Adipocyte (in vitro differentiated cells): Measurements from ENCODE around the gene MEOX1.
A peak's percentile ranks its signal among the peaks of the same experiment; 100 is the strongest.

Experiments used
- DNase-seq: peaks from one replicate; pipeline ENCODE4 v3.0.0-alpha.2; 2015; ENCODE audit warnings: low read depth
- H3K27me3 ChIP-seq: replicated peaks from 2 replicates; pipeline ENCODE4 v1.7.0; 2013; ENCODE audit warnings: mild to moderate bottlenecking, low read length, moderate library complexity; ENCODE audit not compliant: control insufficient read depth, insufficient read depth
- H3K36me3 ChIP-seq: 2 replicates; pipeline ENCODE4 v1.7.0; 2013; ENCODE audit warnings: low read length, mild to moderate bottlenecking, moderate library complexity; ENCODE audit not compliant: control insufficient read depth, insufficient read depth, severe bottlenecking
- H3K4me1 ChIP-seq: 2 replicates; pipeline ENCODE4 v1.7.0; 2013; ENCODE audit warnings: mild to moderate bottlenecking, low read length, moderate library complexity; ENCODE audit not compliant: control insufficient read depth, insufficient read depth
- H3K4me3 ChIP-seq: 2 replicates; pipeline ENCODE4 v1.7.0; 2013; ENCODE audit warnings: mild to moderate bottlenecking, low read length, moderate library complexity
- H3K9ac ChIP-seq: 2 replicates; pipeline ENCODE4 v1.7.0; 2013; ENCODE audit warnings: mild to moderate bottlenecking, low read length, moderate library complexity
- H3K9me3 ChIP-seq: 2 replicates; pipeline ENCODE4 v1.7.0; 2013; ENCODE audit warnings: mild to moderate bottlenecking, low read length, moderate library complexity; ENCODE audit not compliant: control insufficient read depth

MEOX1 gene

GRCh38 chr17:43628089-43628650 lies 33.6 kb downstream of the MEOX1 start:
- Histone ChIP-seq H3K4me1 (no peaks in the 10 kb centered on the region), H3K36me3 (no peaks in the 10 kb centered on the region), H3K9ac (no peak overlapping the region), H3K9me3 (no peaks in the 10 kb centered on the region), H3K4me3 (no peak overlapping the region), H3K27me3 (peaks cover 12% of the 10 kb centered on the region)
- DNase-seq: peak; percentile 25

GRCh38 chr17:43627653-43628052 lies 34.1 kb downstream of the MEOX1 start:
- Histone ChIP-seq H3K36me3 (no peaks in the 10 kb centered on the region), H3K4me1 (no peaks in the 10 kb centered on the region), H3K9ac (no peak overlapping the region), H3K9me3 (no peaks in the 10 kb centered on the region), H3K27me3 (peaks cover 12% of the 10 kb centered on the region), H3K4me3 (no peak overlapping the region)
- peak; percentile 11 for DNase-seq

GRCh38 chr17:43626023-43626422 lies 35.7 kb downstream of the MEOX1 start:
- Histone ChIP-seq H3K4me3 (no peak overlapping the region), H3K36me3 (no peaks in the 10 kb centered on the region), H3K9ac (no peak overlapping the region), H3K9me3 (no peaks in the 10 kb centered on the region), H3K27me3 (peaks cover 20% of the 10 kb centered on the region), H3K4me1 (no peaks in the 10 kb centered on the region)
- DNase-seq: no peak

GRCh38 chr17:43625606-43626005 lies 36.1 kb downstream of the MEOX1 start:
- Histone ChIP-seq H3K4me1 (no peaks in the 10 kb centered on the region), H3K4me3 (no peak overlapping the region), H3K9ac (no peak overlapping the region), H3K9me3 (no peaks in the 10 kb centered on the region), H3K36me3 (no peaks in the 10 kb centered on the region), H3K27me3 (peaks cover 20% of the 10 kb centered on the region)
- DNase-seq: no peak

- H3K4me3 ChIP-seq: no peak overlapping the region
- peaks cover 10% of the 10 kb centered on the region for H3K27me3 ChIP-seq
- no peak overlapping the region for H3K9ac ChIP-seq
- peaks cover under 1% of the 10 kb centered on the region for H3K4me1 ChIP-seq
- no peaks in the 10 kb centered on the region for H3K36me3 ChIP-seq
- no peak for DNase-seq
- H3K9me3 ChIP-seq: no peaks in the 10 kb centered on the region
Measured at GRCh38 chr17:43620581-43620980, 41.1 kb downstream of the MEOX1 start.

GRCh38 chr17:43620147-43620546 lies 41.6 kb downstream of the MEOX1 start:
- Histone ChIP-seq H3K9ac (no peak overlapping the region), H3K4me1 (peaks cover 5% of the 10 kb centered on the region), H3K36me3 (no peaks in the 10 kb centered on the region), H3K27me3 (peaks cover 10% of the 10 kb centered on the region), H3K9me3 (no peaks in the 10 kb centered on the region), H3K4me3 (no peak overlapping the region)
- no peak for DNase-seq

GRCh38 chr17:43619705-43620104 lies 42.0 kb downstream of the MEOX1 start:
- peaks cover 8% of the 10 kb centered on the region for H3K4me1 ChIP-seq
- no peak for DNase-seq
- H3K4me3 ChIP-seq: no peak overlapping the region

GRCh38 chr17:43618276-43618675 lies 43.4 kb downstream of the MEOX1 start:
- no peak overlapping the region for H3K4me3 ChIP-seq
- H3K4me1 ChIP-seq: peaks cover 8% of the 10 kb centered on the region
- H3K27me3 ChIP-seq: peaks cover 10% of the 10 kb centered on the region
- H3K9ac ChIP-seq: no peak overlapping the region
- no peaks in the 10 kb centered on the region for H3K36me3 ChIP-seq
- no peak for DNase-seq
- no peaks in the 10 kb centered on the region for H3K9me3 ChIP-seq

More at GRCh38 chr17:43619705-43620104, 42.0 kb downstream of the MEOX1 start:
- Histone ChIP-seq H3K27me3 (peaks cover 10% of the 10 kb centered on the region), H3K9me3 (no peaks in the 10 kb centered on the region), H3K9ac (no peak overlapping the region), H3K36me3 (no peaks in the 10 kb centered on the region)

- H3K4me3 ChIP-seq: no peak overlapping the region
- peaks cover 17% of the 10 kb centered on the region for H3K4me1 ChIP-seq
- H3K36me3 ChIP-seq: no peaks in the 10 kb centered on the region
- H3K9ac ChIP-seq: no peak overlapping the region
- no peaks in the 10 kb centered on the region for H3K9me3 ChIP-seq
- H3K27me3 ChIP-seq: peaks cover 4% of the 10 kb centered on the region
- DNase-seq: no peak
Measured at GRCh38 chr17:43616852-43617251, 44.9 kb downstream of the MEOX1 start.

GRCh38 chr17:43616421-43616820 lies 45.3 kb downstream of the MEOX1 start:
- Histone ChIP-seq H3K36me3 (no peaks in the 10 kb centered on the region), H3K9me3 (no peaks in the 10 kb centered on the region), H3K27me3 (no peaks in the 10 kb centered on the region), H3K4me3 (no peak overlapping the region), H3K4me1 (peaks cover 17% of the 10 kb centered on the region), H3K9ac (no peak overlapping the region)
- DNase-seq: no peak

GRCh38 chr17:43616029-43616351 lies 45.7 kb downstream of the MEOX1 start:
- H3K9ac ChIP-seq: no peak overlapping the region
- peaks cover 3% of the 10 kb centered on the region for H3K27me3 ChIP-seq
- no peak for DNase-seq
- no peaks in the 10 kb centered on the region for H3K36me3 ChIP-seq
- no peaks in the 10 kb centered on the region for H3K9me3 ChIP-seq
- H3K4me3 ChIP-seq: no peak overlapping the region
- peaks cover 17% of the 10 kb centered on the region for H3K4me1 ChIP-seq

- no peak overlapping the region for H3K9ac ChIP-seq
- H3K4me3 ChIP-seq: no peak overlapping the region
- no peaks in the 10 kb centered on the region for H3K9me3 ChIP-seq
- H3K36me3 ChIP-seq: no peaks in the 10 kb centered on the region
- H3K4me1 ChIP-seq: peaks cover 17% of the 10 kb centered on the region
- no peak for DNase-seq
- peaks cover 4% of the 10 kb centered on the region for H3K27me3 ChIP-seq
Measured at GRCh38 chr17:43615330-43616028, 46.2 kb downstream of the MEOX1 start.
